ENCODE data around the gene NRN1L. TPM values are rescaled to one million over a fixed set of nuclear protein-coding genes. Genes with fewer than 3 reads are reported as not detected.
A peak's percentile ranks its signal among the peaks of the same experiment; 100 is the strongest.

Gene NRN1L
- total RNA-seq, 1 donor from 2014 or later = 0.56 TPM

DNA sequence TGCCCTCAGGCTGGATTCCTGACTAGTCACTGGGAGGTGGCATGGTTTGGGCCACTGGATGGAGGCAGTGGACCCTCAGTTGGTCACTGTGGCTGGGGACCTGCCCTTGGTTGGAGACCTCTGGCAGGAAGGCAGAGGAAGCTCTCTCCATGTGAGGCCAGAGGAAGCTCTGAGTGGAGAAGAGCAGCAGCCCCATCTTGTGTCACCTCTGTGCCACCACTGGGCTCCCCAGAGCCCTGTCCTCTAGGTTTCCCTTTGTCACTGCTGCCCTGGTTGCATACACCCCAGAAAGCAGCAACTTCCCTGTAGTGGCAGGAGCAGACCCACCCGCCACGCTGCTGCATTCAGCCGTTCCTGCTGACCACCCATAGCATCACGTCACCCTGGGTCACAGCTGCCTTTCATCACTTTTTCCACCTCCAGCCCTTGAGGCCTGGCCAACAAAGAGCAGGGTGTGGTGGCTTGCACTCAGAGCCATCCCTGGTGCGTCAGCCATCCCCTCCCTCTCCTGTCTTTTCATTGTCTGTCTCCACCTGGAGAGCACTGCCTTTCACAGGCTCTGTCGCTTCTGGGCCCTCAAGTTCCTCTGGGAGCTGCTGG is 35.0 kb downstream of the NRN1L start:
- Mint-ChIP-seq H3K27ac (ENCODE audit: unreplicated experiment) (no peak overlapping the region), H3K9me3 (ENCODE audit: unreplicated experiment) (no peaks in the 10 kb centered on the region), H3K4me3 (ENCODE audit: unreplicated experiment) (no peak overlapping the region), H3K4me1 (ENCODE audit: unreplicated experiment) (peaks cover 6% of the 10 kb centered on the region), H3K27me3 (ENCODE audit: unreplicated experiment) (peaks cover 7% of the 10 kb centered on the region), H3K36me3 (ENCODE audit: low read depth, unreplicated experiment) (peaks cover 37% of the 10 kb centered on the region)
- TF ChIP-seq, protein P1, sequence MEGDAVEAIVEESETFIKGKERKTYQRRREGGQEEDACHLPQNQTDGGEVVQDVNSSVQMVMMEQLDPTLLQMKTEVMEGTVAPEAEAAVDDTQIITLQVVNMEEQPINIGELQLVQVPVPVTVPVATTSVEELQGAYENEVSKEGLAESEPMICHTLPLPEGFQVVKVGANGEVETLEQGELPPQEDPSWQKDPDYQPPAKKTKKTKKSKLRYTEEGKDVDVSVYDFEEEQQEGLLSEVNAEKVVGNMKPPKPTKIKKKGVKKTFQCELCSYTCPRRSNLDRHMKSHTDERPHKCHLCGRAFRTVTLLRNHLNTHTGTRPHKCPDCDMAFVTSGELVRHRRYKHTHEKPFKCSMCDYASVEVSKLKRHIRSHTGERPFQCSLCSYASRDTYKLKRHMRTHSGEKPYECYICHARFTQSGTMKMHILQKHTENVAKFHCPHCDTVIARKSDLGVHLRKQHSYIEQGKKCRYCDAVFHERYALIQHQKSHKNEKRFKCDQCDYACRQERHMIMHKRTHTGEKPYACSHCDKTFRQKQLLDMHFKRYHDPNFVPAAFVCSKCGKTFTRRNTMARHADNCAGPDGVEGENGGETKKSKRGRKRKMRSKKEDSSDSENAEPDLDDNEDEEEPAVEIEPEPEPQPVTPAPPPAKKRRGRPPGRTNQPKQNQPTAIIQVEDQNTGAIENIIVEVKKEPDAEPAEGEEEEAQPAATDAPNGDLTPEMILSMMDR (IDR thresholded peaks at IDR 0.05; ENCODE audit: unreplicated experiment) = no peak
- no peak for DNase-seq (ENCODE audit: low spot score)

DNA sequence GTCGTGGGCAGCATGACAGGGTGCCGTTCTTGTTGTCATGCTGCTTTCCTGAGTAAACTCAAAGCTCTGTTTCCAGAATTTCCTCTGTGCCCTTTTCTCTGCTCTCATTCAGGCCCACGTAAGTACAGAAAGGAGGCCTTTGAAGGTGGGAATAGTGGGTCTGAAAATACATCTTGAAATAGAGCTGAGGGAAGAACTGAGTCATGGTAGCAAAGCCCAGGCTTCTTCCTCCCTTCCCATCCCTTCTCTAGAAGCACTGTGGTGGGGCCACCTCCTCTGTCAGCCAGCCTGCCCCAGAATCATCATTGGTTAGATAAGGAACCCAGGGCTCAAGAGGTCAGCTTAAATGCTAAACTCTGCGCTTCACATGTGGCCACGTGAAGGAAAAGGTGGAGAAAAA is 37.5 kb downstream of the NRN1L start:
- Mint-ChIP-seq H3K27me3 (ENCODE audit: unreplicated experiment) (peaks cover 4% of the 10 kb centered on the region), H3K9me3 (ENCODE audit: unreplicated experiment) (no peaks in the 10 kb centered on the region), H3K4me3 (ENCODE audit: unreplicated experiment) (no peak overlapping the region), H3K4me1 (ENCODE audit: unreplicated experiment) (peaks cover 16% of the 10 kb centered on the region), H3K36me3 (ENCODE audit: low read depth, unreplicated experiment) (peaks cover 12% of the 10 kb centered on the region), H3K27ac (ENCODE audit: unreplicated experiment) (peak overlapping the region; percentile 67)
- TF ChIP-seq, protein P1 (IDR thresholded peaks at IDR 0.05; ENCODE audit: unreplicated experiment) = no peak
- no peak for DNase-seq (ENCODE audit: low spot score)

DNA sequence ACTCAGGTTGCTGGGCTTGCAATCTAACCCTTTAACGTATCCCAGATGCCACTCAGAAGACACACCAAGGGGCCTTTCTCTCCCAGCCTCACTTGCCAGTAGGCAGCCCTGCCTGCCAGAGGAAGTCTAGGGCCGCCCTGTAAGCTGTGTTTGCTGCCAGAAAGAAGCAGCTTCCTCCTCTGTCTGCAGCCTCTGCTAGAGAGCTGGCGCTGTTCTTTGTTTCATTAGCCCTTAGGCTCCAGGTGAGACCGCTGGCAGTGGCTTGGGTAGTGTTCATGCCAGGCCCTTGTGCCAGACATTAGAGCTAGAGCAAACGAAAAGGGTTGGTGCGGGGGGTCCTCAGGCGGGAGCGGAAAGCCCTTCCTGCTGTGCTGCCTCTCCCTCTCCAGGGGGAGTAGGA is 38.1 kb downstream of the NRN1L start:
- H3K9me3 Mint-ChIP-seq (ENCODE audit: unreplicated experiment) = no peaks in the 10 kb centered on the region
- peaks cover 7% of the 10 kb centered on the region for H3K36me3 Mint-ChIP-seq (ENCODE audit: low read depth, unreplicated experiment)
- peaks cover 16% of the 10 kb centered on the region for H3K4me1 Mint-ChIP-seq (ENCODE audit: unreplicated experiment)
- no peak for DNase-seq (ENCODE audit: low spot score)
- H3K4me3 Mint-ChIP-seq (ENCODE audit: unreplicated experiment) = no peak overlapping the region
- TF ChIP-seq, protein P1 (IDR thresholded peaks at IDR 0.05; ENCODE audit: unreplicated experiment) = no peak
- H3K27ac Mint-ChIP-seq (ENCODE audit: unreplicated experiment) = no peak overlapping the region
- peaks cover 2% of the 10 kb centered on the region for H3K27me3 Mint-ChIP-seq (ENCODE audit: unreplicated experiment)

DNA sequence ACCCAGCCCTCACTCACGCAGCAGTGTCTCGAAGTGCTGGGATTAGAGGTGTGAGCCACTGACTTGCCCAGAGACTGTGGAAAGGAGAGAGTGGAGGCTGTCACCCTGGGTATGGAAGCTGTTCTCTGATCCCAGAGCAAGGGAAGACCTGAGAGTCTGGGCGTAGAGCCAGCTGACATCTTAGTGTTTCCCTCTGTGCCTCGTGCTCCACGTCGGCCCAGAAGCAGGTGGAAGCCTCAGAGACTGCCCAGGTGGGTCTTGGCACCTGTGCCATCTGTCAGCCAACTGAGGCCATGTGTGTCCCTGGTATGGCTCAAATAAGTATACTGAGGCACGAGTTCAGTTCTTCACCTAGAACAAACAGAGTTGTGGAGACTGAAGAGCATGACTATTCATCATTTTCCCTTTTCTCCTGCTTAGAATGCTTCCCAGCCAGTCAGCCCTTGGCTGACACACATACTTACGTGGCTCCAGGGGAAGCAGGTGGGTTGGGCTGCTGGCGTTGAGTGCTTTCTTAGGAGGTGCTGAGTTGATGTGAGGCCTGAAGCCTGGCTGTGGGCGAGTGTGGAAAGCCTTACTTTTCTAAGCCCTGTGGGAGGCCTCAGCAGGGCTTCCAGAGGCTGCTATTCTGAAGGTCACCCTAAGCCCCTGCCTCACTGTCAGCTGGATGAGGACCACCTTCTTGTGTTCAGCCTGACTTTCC is 38.9 kb downstream of the NRN1L start:
- H3K9me3 Mint-ChIP-seq (ENCODE audit: unreplicated experiment) = no peaks in the 10 kb centered on the region
- TF ChIP-seq, protein P1 (IDR thresholded peaks at IDR 0.05; ENCODE audit: unreplicated experiment) = no peak
- no peaks in the 10 kb centered on the region for H3K36me3 Mint-ChIP-seq (ENCODE audit: low read depth, unreplicated experiment)
- no peak overlapping the region for H3K27ac Mint-ChIP-seq (ENCODE audit: unreplicated experiment)
- peaks cover 16% of the 10 kb centered on the region for H3K4me1 Mint-ChIP-seq (ENCODE audit: unreplicated experiment)
- peaks cover 4% of the 10 kb centered on the region for H3K27me3 Mint-ChIP-seq (ENCODE audit: unreplicated experiment)
- H3K4me3 Mint-ChIP-seq (ENCODE audit: unreplicated experiment) = no peak overlapping the region
- DNase-seq (ENCODE audit: low spot score) = no peak

Data from endothelial cell (in vitro differentiated cells).